ENCODE results near the gene PHC3. TPM values are rescaled to one million over a fixed set of nuclear protein-coding genes. Genes with fewer than 3 reads are reported as not detected.
A peak's percentile ranks its signal among the peaks of the same experiment; 100 is the strongest.

PHC3 gene
- total RNA-seq, 2 experiments from 2014 or later, result 143 to 150 TPM

- H3K27ac Mint-ChIP-seq, result no peak overlapping the region
These were observed 8.1 kb upstream of the PHC3 start for GRCh38 chr3:170189398-170190256.

DNA sequence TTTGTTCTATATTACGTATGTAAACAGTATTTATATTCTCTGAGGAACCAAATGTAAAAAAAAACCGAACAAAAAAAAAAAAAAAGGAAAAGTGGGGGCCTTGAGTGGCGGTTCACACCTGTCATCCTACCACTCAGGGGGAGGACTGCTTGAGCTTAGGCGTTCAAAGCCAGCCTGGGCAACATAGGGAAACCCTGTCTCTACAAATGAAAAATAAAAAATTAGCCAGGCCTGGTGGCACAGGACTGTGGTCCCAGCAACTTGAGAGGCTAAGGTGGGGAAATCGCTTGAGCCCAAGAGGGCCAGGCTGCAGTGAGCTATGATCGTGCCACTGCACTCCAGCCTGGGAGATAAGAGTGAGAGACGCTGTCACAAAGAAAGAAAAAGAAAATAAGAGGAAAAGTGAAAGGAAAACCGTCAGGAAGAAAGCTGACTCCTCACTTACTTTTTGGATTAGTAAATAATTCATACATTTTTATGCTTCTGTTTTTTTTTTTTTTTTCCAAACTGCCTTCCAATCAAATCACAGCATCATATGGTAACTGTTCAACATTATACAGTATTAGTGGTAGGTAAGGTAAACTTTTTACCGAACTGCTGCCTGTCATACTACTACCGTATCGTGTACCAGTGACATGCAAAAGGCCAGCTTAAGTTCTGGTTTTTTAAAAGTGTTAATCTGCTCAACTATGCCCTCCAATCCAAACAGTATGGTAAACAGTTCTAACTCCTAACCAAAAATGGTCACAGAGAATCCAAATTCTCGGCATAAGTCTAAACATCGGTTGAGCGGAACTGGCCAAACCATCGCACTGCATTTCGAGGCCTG lies 1.2 kb downstream of the PHC3 start:
- Histone ChIP-seq H3K9me3 (ENCODE audit: control insufficient read depth in 1 of 2, insufficient read depth in 1 of 2, low read length in 2 of 2) (no peaks in the 10 kb centered on the region), H3K4me1 (ENCODE audit: insufficient read depth, low read length) (peaks cover 38% of the 10 kb centered on the region), H3K27ac (ENCODE audit: low read depth in 1 of 2, low read length in 2 of 2) (peak overlapping the region; percentile 97 to 99), H3K36me3 (ENCODE audit: insufficient read depth, low read length) (peaks cover 26% of the 10 kb centered on the region), H3K4me3 (ENCODE audit: low read length) (peak overlapping the region; percentile 96), H3K27me3 (ENCODE audit: control insufficient read depth in 1 of 2, insufficient read depth in 2 of 2, low read length in 2 of 2) (no peaks in the 10 kb centered on the region)
- Mint-ChIP-seq H3K27me3 (no peaks in the 10 kb centered on the region), H3K36me3 (ENCODE audit: low read depth) (peaks cover 57% of the 10 kb centered on the region), H3K4me3 (peak overlapping the region; percentile 97), H3K9me3 (no peaks in the 10 kb centered on the region), H3K4me1 (ENCODE audit: low read depth) (peaks cover 44% of the 10 kb centered on the region), H3K27ac (peak overlapping the region; percentile 100)
- intact Hi-C loops (cut with DNase I, micrococcal nuclease), result loop anchor here (2.0 to 10.0 kb wide), 11 partner anchors 25 to 691 kb away; partner anchors contain the start of genes SKIL (in 2 of the 2), LRRC31 (in 1 of the 2), MYNN (in 1 of the 2) and PRKCI (in 1 of the 2)
- POLR2A ChIA-PET, result interaction anchor here (0.5 to 4.1 kb wide), 12 partner anchors 9 to 1796 kb away, joined by 3 to 43 read pairs (median 8); partner anchors contain the start of genes MYNN, RPL22L1, SEC62 and SKIL
- CTCF ChIA-PET, result interaction anchor here (0.6 to 0.8 kb wide), 2 partner anchors 10 to 213 kb away, joined by 3 to 4 read pairs; no protein-coding TSS in a partner anchor
- ATAC-seq (ENCODE audit: poor library complexity) (peak; percentile 55), DNase-seq (peak in 4 of 14 experiments; percentile 15 to 57 (median 44))
- TF ChIP-seq CTCF (IDR thresholded peaks at IDR 0.05), result no peak

More at GRCh38 chr3:170189398-170190256, 8.1 kb upstream of the PHC3 start:
- H3K4me1 ChIP-seq (ENCODE audit: insufficient read depth, low read length), result peaks cover 10% of the 10 kb centered on the region
- H3K36me3 ChIP-seq (ENCODE audit: insufficient read depth, low read length), result no peaks in the 10 kb centered on the region
- H3K4me1 Mint-ChIP-seq (ENCODE audit: low read depth), result peaks cover 11% of the 10 kb centered on the region
- no peaks in the 10 kb centered on the region for H3K27me3 Mint-ChIP-seq
- ChIA-PET POLR2A (interaction anchor here (0.6 kb wide), 1 partner anchor 9 kb away, joined by 4 read pairs; no protein-coding TSS in a partner anchor), CTCF (interaction anchor here (0.6 to 1.4 kb wide), 5 partner anchors 11 to 221 kb away, joined by 3 to 6 read pairs (median 3); no protein-coding TSS in a partner anchor)
- no peak overlapping the region for H3K4me3 ChIP-seq (ENCODE audit: low read length)
- no peaks in the 10 kb centered on the region for H3K36me3 Mint-ChIP-seq (ENCODE audit: low read depth)
- DNase-seq, result no peak
- H3K27ac ChIP-seq (ENCODE audit: low read depth in 1 of 2, low read length in 2 of 2), result no peak overlapping the region
- no peaks in the 10 kb centered on the region for H3K9me3 Mint-ChIP-seq
- intact Hi-C loops (cut with DNase I, micrococcal nuclease), result loop anchor here (1.0 to 10.0 kb wide), 7 partner anchors 31 to 675 kb away; partner anchors contain the start of gene LRRC31 (in 1 of the 2)
- TF ChIP-seq CTCF (IDR thresholded peaks at IDR 0.05), result no peak
- peaks cover 0 to 4% of the 10 kb centered on the region in 2 experiments for H3K9me3 ChIP-seq (ENCODE audit: control insufficient read depth in 1 of 2, insufficient read depth in 1 of 2, low read length in 2 of 2)
- peak; percentile 16 for ATAC-seq (ENCODE audit: poor library complexity)
- no peaks in the 10 kb centered on the region for H3K27me3 ChIP-seq (ENCODE audit: control insufficient read depth in 1 of 2, insufficient read depth in 2 of 2, low read length in 2 of 2)
- H3K4me3 Mint-ChIP-seq, result no peak overlapping the region

- peak overlapping the region; percentile 96 for H3K4me3 ChIP-seq (ENCODE audit: low read length)
- no peaks in the 10 kb centered on the region for H3K27me3 Mint-ChIP-seq
- no peaks in the 10 kb centered on the region for H3K9me3 Mint-ChIP-seq
- intact Hi-C loops (cut with DNase I, micrococcal nuclease), result loop anchor here (5.0 to 10.0 kb wide), 2 partner anchors 145 to 212 kb away; partner anchors contain the start of genes GPR160 (in 1 of the 2) and SEC62 (in 1 of the 2)
- POLR2A ChIA-PET, result interaction anchor here (0.5 to 4.1 kb wide), 8 partner anchors 9 to 1796 kb away, joined by 3 to 43 read pairs (median 10); partner anchors contain the start of genes SEC62 and SKIL
- H3K36me3 ChIP-seq (ENCODE audit: insufficient read depth, low read length), result peaks cover 34% of the 10 kb centered on the region
- H3K27ac ChIP-seq (ENCODE audit: low read depth in 1 of 2, low read length in 2 of 2), result peak overlapping the region; percentile 39 to 99
- peaks cover 51% of the 10 kb centered on the region for H3K4me1 Mint-ChIP-seq (ENCODE audit: low read depth)
- no peak for DNase-seq
- peak overlapping the region; percentile 100 for H3K27ac Mint-ChIP-seq
- H3K9me3 ChIP-seq (ENCODE audit: control insufficient read depth in 1 of 2, insufficient read depth in 1 of 2, low read length in 2 of 2), result no peaks in the 10 kb centered on the region
- CTCF ChIA-PET, result interaction anchor here (1.2 to 1.8 kb wide), 2 partner anchors 10 to 27 kb away, joined by 3 to 6 read pairs; no protein-coding TSS in a partner anchor
- ATAC-seq (ENCODE audit: poor library complexity), result no peak
- TF ChIP-seq CTCF (IDR thresholded peaks at IDR 0.05), result no peak
- peaks cover 65% of the 10 kb centered on the region for H3K36me3 Mint-ChIP-seq (ENCODE audit: low read depth)
- no peaks in the 10 kb centered on the region for H3K27me3 ChIP-seq (ENCODE audit: control insufficient read depth in 1 of 2, insufficient read depth in 2 of 2, low read length in 2 of 2)
- H3K4me1 ChIP-seq (ENCODE audit: insufficient read depth, low read length), result peaks cover 41% of the 10 kb centered on the region
- peak overlapping the region; percentile 97 for H3K4me3 Mint-ChIP-seq
These were observed 2.1 kb downstream of the PHC3 start for GRCh38 chr3:170179432-170179831.
